ENCODE measurements around the gene SKA3. TPM values are rescaled to one million over a fixed set of nuclear protein-coding genes. Genes with fewer than 3 reads are reported as not detected.

SKA3 gene
- 3.1 and 5.8 TPM in 2 replicates for total RNA-seq

GRCh38 chr13:21176215-21176981 lies at the start of gene SKA3, which contains the start of gene MRPL57:
Gene SKA3 (minus strand): TSS chr13:21176552. CDS start chr13:21176477, 75 bp downstream.
Gene MRPL57 (plus strand): TSS chr13:21176658. CDS start chr13:21176917, 259 bp downstream.

Other genes starting within 250 kb of the SKA3 start
- gene LATS2, start 115.0 kb downstream of the SKA3 start, total RNA-seq: 15.5 and 37.0 TPM in 2 replicates
- gene SAP18, start 36.4 kb downstream of the SKA3 start, total RNA-seq: 27.5 and 47.7 TPM in 2 replicates
- gene MRPL57, start 106 bp upstream of the SKA3 start, total RNA-seq: 14.6 and 21.7 TPM in 2 replicates

Measured in bladder microvascular endothelial cell (primary cell).